SK-N-SH (cell line): Measurements from ENCODE around the gene NTRK2. TPM values are rescaled to one million over a fixed set of nuclear protein-coding genes. Genes with fewer than 3 reads are reported as not detected.

ENCODE experiments used
- CTCF ChIA-PET: fragments of 300-600, 350-600 bp; formaldehyde crosslinking; extraction: SDS; loops from one replicate; lab custom pipeline; 2021; lab: Yijun Ruan, JAX
- POLR2A ChIA-PET: fragments of 350-600 bp; sonication (Branson Sonifier 250); formaldehyde crosslinking; extraction: SDS; loops from one replicate; lab custom pipeline; 2020; ENCODE audit warnings: antibody characterized with exemption, inconsistent platforms; lab: Yijun Ruan, JAX
- DNase-seq: peaks from one replicate; pipeline ENCODE4 v3.0.0; 2012
- H2AFZ ChIP-seq: fragments of 200-600 bp; sonication (generic); 2 replicates; pipeline ENCODE4 v1.8.1; 2016; ENCODE audit warnings: antibody characterized with exemption, mild to moderate bottlenecking, low read depth
- H3F3A ChIP-seq: fragments of 200-600 bp; sonication (generic); replicated peaks from 2 replicates; pipeline ENCODE3; 2016; ENCODE audit warnings: antibody characterized with exemption, mild to moderate bottlenecking; ENCODE audit not compliant: insufficient read depth
- H3K27ac ChIP-seq, 2 experiments: fragments of 200-500 bp in 1 of 2; fragments of 200-600 bp in 1 of 2; sonication (Bioruptor generic) in 1 of 2; sonication (generic), shearing (Covaris generic) in 1 of 2; 2 replicates each; pipeline versions ENCODE4 v1.5.1 to v1.6.1; 2014 to 2016; ENCODE audit warnings: low read depth in 2 of 2, inconsistent platforms in 1 of 2, low read length in 1 of 2, mild to moderate bottlenecking in 1 of 2, mixed read lengths in 1 of 2
- H3K27me3 ChIP-seq: fragments of 200-600 bp; sonication (generic), shearing (Covaris generic); 2 replicates; pipeline ENCODE4 v1.6.1; 2016; ENCODE audit warnings: mixed run types; ENCODE audit not compliant: insufficient read depth
- H3K36me3 ChIP-seq, 2 experiments: fragments of 200-500 bp in 1 of 2; fragments of 200-600 bp in 1 of 2; sonication (Bioruptor generic) in 1 of 2; sonication (generic) in 1 of 2; replicated peaks in 1 of 2; 2 replicates each; pipeline versions ENCODE3 to v1.5.1; 2014 to 2016; ENCODE audit warnings: low read length in 1 of 2, mild to moderate bottlenecking in 1 of 2; ENCODE audit not compliant: insufficient read depth in 2 of 2, control insufficient read depth in 1 of 2
- H3K4me1 ChIP-seq, 2 experiments: fragments of 200-500 bp in 1 of 2; fragments of 200-600 bp in 1 of 2; sonication (Bioruptor generic) in 1 of 2; sonication (generic), shearing (Covaris generic) in 1 of 2; 2 replicates each; pipeline versions ENCODE4 v1.5.1 to v1.6.1; 2014 to 2016; ENCODE audit warnings: low read depth in 1 of 2, low read length in 1 of 2, mixed run types in 1 of 2; ENCODE audit not compliant: insufficient read depth in 2 of 2, control insufficient read depth in 1 of 2
- H3K4me2 ChIP-seq: fragments of 200-600 bp; sonication (generic), shearing (Covaris generic); 2 replicates; pipeline ENCODE4 v1.6.1; 2017; ENCODE audit warnings: mixed run types
- H3K4me3 ChIP-seq, 2 experiments: fragments of 200-500 bp in 1 of 2; fragments of 200-600 bp in 1 of 2; sonication (Bioruptor generic) in 1 of 2; sonication (generic), shearing (Covaris generic) in 1 of 2; 2 replicates each; pipeline versions ENCODE4 v1.5.1 to v1.8.1; 2014 to 2016; ENCODE audit warnings: low read depth in 2 of 2, inconsistent platforms in 1 of 2, low read length in 1 of 2, mild to moderate bottlenecking in 1 of 2, mixed read lengths in 1 of 2, moderate library complexity in 1 of 2
- H3K79me2 ChIP-seq: fragments of 200-600 bp; sonication (generic); 2 replicates; pipeline ENCODE4 v1.8.1; 2017; ENCODE audit warnings: mild to moderate bottlenecking; ENCODE audit not compliant: insufficient read depth
- H3K9ac ChIP-seq: fragments of 200-600 bp; sonication (generic); 2 replicates; pipeline ENCODE4 v1.6.1; 2017; ENCODE audit warnings: mixed run types
- H3K9me2 ChIP-seq: fragments of 200-600 bp; sonication (generic); 2 replicates; pipeline ENCODE4 v1.6.1; 2017; ENCODE audit warnings: mixed run types
- H3K9me3 ChIP-seq: fragments of 200-600 bp; sonication (generic); 2 replicates; pipeline ENCODE4 v1.6.1; 2017; ENCODE audit warnings: mixed run types, mild to moderate bottlenecking, moderate library complexity
- H4K20me1 ChIP-seq: fragments of 200-600 bp; sonication (generic); 2 replicates; pipeline ENCODE4 v1.6.1; 2017; ENCODE audit warnings: mild to moderate bottlenecking, mixed run types; ENCODE audit not compliant: insufficient read depth
- CHD2 ChIP-seq: fragments of 150-350 bp; IDR thresholded peaks from 2 replicates; pipeline ENCODE4 v1.6.1; 2018; ENCODE audit warnings: low read length; ENCODE audit not compliant: partially characterized antibody
- EZH2phosphoT487 ChIP-seq: fragments of 200-600 bp; sonication (generic); IDR thresholded peaks from 2 replicates; pipeline ENCODE4 v1.6.1; 2017; ENCODE audit warnings: low read depth, mixed run types, mild to moderate bottlenecking, antibody characterized with exemption, moderate library complexity, borderline replicate concordance
- FOSL2 ChIP-seq: IDR thresholded peaks from 2 replicates; pipeline ENCODE4 v1.4.0; 2012; ENCODE audit warnings: low read depth, mild to moderate bottlenecking, moderate library complexity, borderline replicate concordance
- GATA2 ChIP-seq: sonication (generic); formaldehyde crosslinking; IDR thresholded peaks from 2 replicates; pipeline ENCODE4 v1.5.0; 2020; ENCODE audit warnings: mild to moderate bottlenecking, missing genetic modification reagents
- NFIC ChIP-seq: IDR thresholded peaks from 2 replicates; pipeline ENCODE4 v1.4.0; 2012; ENCODE audit warnings: borderline replicate concordance
- NRF1 ChIP-seq: IDR thresholded peaks from 2 replicates; pipeline ENCODE4 v1.6.1; 2012; ENCODE audit warnings: low read depth, mild to moderate bottlenecking, low read length
- POLR2AphosphoS5 ChIP-seq: IDR thresholded peaks from 2 replicates; pipeline ENCODE4 v1.6.1; 2012; ENCODE audit warnings: low read depth, low read length
- RCOR1 ChIP-seq: fragments of 150-350 bp; IDR thresholded peaks from 2 replicates; pipeline ENCODE4 v1.6.1; 2017; ENCODE audit warnings: antibody characterized with exemption, low read length
- SIN3A ChIP-seq: IDR thresholded peaks from 2 replicates; pipeline ENCODE4 v1.6.1; 2012; ENCODE audit warnings: low read depth, mild to moderate bottlenecking, low read length, moderate library complexity, borderline replicate concordance
- SMC3 ChIP-seq: IDR thresholded peaks from 2 replicates; pipeline ENCODE4 v1.6.1; 2012; ENCODE audit warnings: low read depth, low read length, improper control_type of control experiment
- TCF12 ChIP-seq: IDR thresholded peaks from 2 replicates; pipeline ENCODE4 v1.4.0; 2012
- TEAD4 ChIP-seq: IDR thresholded peaks from 2 replicates; pipeline ENCODE4 v1.4.0; 2012; ENCODE audit warnings: mild to moderate bottlenecking, borderline replicate concordance; ENCODE audit not compliant: insufficient read depth
- USF1 ChIP-seq: IDR thresholded peaks from 2 replicates; pipeline ENCODE4 v1.4.0; 2012; ENCODE audit warnings: low read depth, borderline replicate concordance
- YY1 ChIP-seq: IDR thresholded peaks from 2 replicates; pipeline ENCODE4 v1.4.0; 2012; ENCODE audit warnings: low read depth, mild to moderate bottlenecking
- WGBS: methylation state at CpG from one replicate; pipeline ENCODE4 v1.1.6; 2017; ENCODE audit warnings: low lambda C conversion rate; 5-methylcytosine and 5-hydroxymethylcytosine counted together
- polyA plus RNA-seq, 3 experiments: library from polyadenylated mRNA; depleted of rRNA; stranded (reverse); fragments of >200 nt; gene quantifications; 2 replicates each; pipeline ENCODE4 v1.2.3, GENCODE V29; 2012
- TF ChIP-seq, protein P1 (sequence below): fragments of 200-600 bp; sonication (generic); IDR thresholded peaks from 2 replicates; pipeline ENCODE4 v1.6.1; 2017; ENCODE audit warnings: antibody characterized with exemption, mild to moderate bottlenecking, moderate library complexity
- TF ChIP-seq, protein P2 (sequence below): fragments of 150-350 bp; IDR thresholded peaks from 2 replicates; pipeline ENCODE4 v1.6.1; 2017; ENCODE audit warnings: antibody characterized with exemption, low read length, low read depth, borderline replicate concordance

NTRK2 gene
- polyA plus RNA-seq, 1 of the 3 experiments (the other 2 are of a cell fraction): 0.05 TPM

GRCh38 chr9:84943482-84944050 is 274.0 kb downstream of the NTRK2 start:
- H3K9ac ChIP-seq: no peak overlapping the region
- H3K4me3 ChIP-seq: no peak overlapping the region
- CTCF ChIA-PET: interaction anchor here (1.5 kb wide), 1 partner anchor 11 kb away, joined by 5 read pairs; no protein-coding TSS in a partner anchor
- TF ChIP-seq CHD2 (no peak), SMC3 (no peak), TEAD4 (no peak), NFIC (no peak), USF1 (no peak)
- TF ChIP-seq, protein P1, sequence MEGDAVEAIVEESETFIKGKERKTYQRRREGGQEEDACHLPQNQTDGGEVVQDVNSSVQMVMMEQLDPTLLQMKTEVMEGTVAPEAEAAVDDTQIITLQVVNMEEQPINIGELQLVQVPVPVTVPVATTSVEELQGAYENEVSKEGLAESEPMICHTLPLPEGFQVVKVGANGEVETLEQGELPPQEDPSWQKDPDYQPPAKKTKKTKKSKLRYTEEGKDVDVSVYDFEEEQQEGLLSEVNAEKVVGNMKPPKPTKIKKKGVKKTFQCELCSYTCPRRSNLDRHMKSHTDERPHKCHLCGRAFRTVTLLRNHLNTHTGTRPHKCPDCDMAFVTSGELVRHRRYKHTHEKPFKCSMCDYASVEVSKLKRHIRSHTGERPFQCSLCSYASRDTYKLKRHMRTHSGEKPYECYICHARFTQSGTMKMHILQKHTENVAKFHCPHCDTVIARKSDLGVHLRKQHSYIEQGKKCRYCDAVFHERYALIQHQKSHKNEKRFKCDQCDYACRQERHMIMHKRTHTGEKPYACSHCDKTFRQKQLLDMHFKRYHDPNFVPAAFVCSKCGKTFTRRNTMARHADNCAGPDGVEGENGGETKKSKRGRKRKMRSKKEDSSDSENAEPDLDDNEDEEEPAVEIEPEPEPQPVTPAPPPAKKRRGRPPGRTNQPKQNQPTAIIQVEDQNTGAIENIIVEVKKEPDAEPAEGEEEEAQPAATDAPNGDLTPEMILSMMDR: no peak
- no peaks in the 10 kb centered on the region for H3F3A ChIP-seq
- POLR2A ChIA-PET: no interaction called here
- 28% methylated on average over 2 of the region's 2 CpGs for WGBS
- no peaks in the 10 kb centered on the region for H3K27me3 ChIP-seq
- H3K4me2 ChIP-seq: no peak overlapping the region
- no peak for DNase-seq
- no peak overlapping the region for H3K27ac ChIP-seq
- peaks cover 0 to 10% of the 10 kb centered on the region in 2 experiments; a peak in 1 of 4 replicates for H3K4me1 ChIP-seq
- no peak overlapping the region for H2AFZ ChIP-seq
- no peaks in the 10 kb centered on the region for H3K9me2 ChIP-seq
- no peaks in the 10 kb centered on the region for H3K9me3 ChIP-seq
- no peaks in the 10 kb centered on the region for H3K36me3 ChIP-seq
- no peaks in the 10 kb centered on the region for H3K79me2 ChIP-seq
- no peaks in the 10 kb centered on the region for H4K20me1 ChIP-seq

- Histone ChIP-seq H4K20me1 (no peaks in the 10 kb centered on the region), H3K9me3 (no peaks in the 10 kb centered on the region), H2AFZ (no peak overlapping the region), H3K27ac (no peak overlapping the region), H3K27me3 (no peaks in the 10 kb centered on the region), H3F3A (no peaks in the 10 kb centered on the region), H3K36me3 (no peaks in the 10 kb centered on the region), H3K9ac (no peak overlapping the region), H3K4me1 (peaks cover 0 to 10% of the 10 kb centered on the region in 2 experiments; a peak in 1 of 4 replicates), H3K9me2 (no peaks in the 10 kb centered on the region), H3K79me2 (no peaks in the 10 kb centered on the region), H3K4me3 (no peak overlapping the region), H3K4me2 (no peak overlapping the region)
- 23% methylated on average over 8 of the region's 8 CpGs for WGBS
- CTCF ChIA-PET: interaction anchor here (1.4 kb wide), 1 partner anchor 39 kb away, joined by 4 read pairs; no protein-coding TSS in a partner anchor
- POLR2A ChIA-PET: no interaction called here
- peak; percentile 34 for DNase-seq
- TF ChIP-seq, protein P2, sequence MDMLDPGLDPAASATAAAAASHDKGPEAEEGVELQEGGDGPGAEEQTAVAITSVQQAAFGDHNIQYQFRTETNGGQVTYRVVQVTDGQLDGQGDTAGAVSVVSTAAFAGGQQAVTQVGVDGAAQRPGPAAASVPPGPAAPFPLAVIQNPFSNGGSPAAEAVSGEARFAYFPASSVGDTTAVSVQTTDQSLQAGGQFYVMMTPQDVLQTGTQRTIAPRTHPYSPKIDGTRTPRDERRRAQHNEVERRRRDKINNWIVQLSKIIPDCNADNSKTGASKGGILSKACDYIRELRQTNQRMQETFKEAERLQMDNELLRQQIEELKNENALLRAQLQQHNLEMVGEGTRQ: no peak
- TF ChIP-seq SIN3A (no peak), EZH2phosphoT487 (no peak), POLR2AphosphoS5 (no peak), FOSL2 (no peak), RCOR1 (peak; percentile 20; the same call in 1 of the 2 replicates), YY1 (no peak), NRF1 (no peak), TCF12 (no peak), GATA2 (no peak)
- TF ChIP-seq, protein P1: 0 out of 2 replicates have a peak, but pooled peaks have one; percentile 14
Measured at GRCh38 chr9:84945878-84946538, 276.5 kb downstream of the NTRK2 start.
